ENCODE data around the gene NAV2. TPM values are rescaled to one million over a fixed set of nuclear protein-coding genes. Genes with fewer than 3 reads are reported as not detected.
A peak's percentile ranks its signal among the peaks of the same experiment; 100 is the strongest.

The NAV2 gene
- polyA plus RNA-seq, 3 donors, result not detected

GRCh38 chr11:19715373-19715772 lies 2.7 kb downstream of the NAV2 start:
- peaks cover 0 to 25% of the 10 kb centered on the region in 2 donors for H3K9me3 ChIP-seq (replicated peaks in 1 of 2; ENCODE audit: control insufficient read depth in 1 of 2, insufficient read depth in 1 of 2, low read length in 2 of 2)
- intact Hi-C loops (cut with micrococcal nuclease), result no loop called here
- Mint-ChIP-seq H3K9me3 (peaks cover 0 to 22% (median 11%) of the 10 kb centered on the region in 7 donors), H3K27ac (no peak overlapping the region), H3K27me3 (ENCODE audit: low read depth in 3 of 3) (peaks cover 34 to 58% (median 43%) of the 10 kb centered on the region in 3 donors), H3K36me3 (peaks cover 6 to 7% of the 10 kb centered on the region in 2 donors), H3K4me3 (peak overlapping the region in 1 of 2 donors; percentile 92), H3K4me1 (peaks cover 31% of the 10 kb centered on the region)
- H3K36me3 ChIP-seq (replicated peaks in 1 of 2; ENCODE audit: control insufficient read depth in 1 of 2, insufficient read depth in 2 of 2, low read length in 2 of 2), result no peaks in the 10 kb centered on the region
- H3K79me2 ChIP-seq (ENCODE audit: insufficient read depth, low read length), result no peaks in the 10 kb centered on the region
- peaks cover 31 to 41% of the 10 kb centered on the region in 2 donors for H3K27me3 ChIP-seq (ENCODE audit: control insufficient read depth in 2 of 2, insufficient read depth in 2 of 2, low read length in 2 of 2)
- 38% methylated on average over 2 of the region's 6 CpGs for WGBS (ENCODE audit: insufficient coverage)
- H4K20me1 ChIP-seq (ENCODE audit: insufficient read depth, low read length), result no peaks in the 10 kb centered on the region
- no peak overlapping the region for H2AFZ ChIP-seq (ENCODE audit: insufficient read depth, low read depth, low read length, poor library complexity, severe bottlenecking)
- TF ChIP-seq CTCF (IDR thresholded peaks at IDR 0.05), result no peak
- H3K27ac ChIP-seq (ENCODE audit: low read depth in 1 of 2, low read length in 2 of 2), result no peak overlapping the region
- H3K4me2 ChIP-seq (replicated peaks; ENCODE audit: extremely low read depth, low read length, poor library complexity, severe bottlenecking), result no peak overlapping the region
- peaks cover 26 to 33% of the 10 kb centered on the region in 2 donors for H3K4me1 ChIP-seq (ENCODE audit: control insufficient read depth in 1 of 2, insufficient read depth in 2 of 2, low read length in 2 of 2)
- H3K9ac ChIP-seq (ENCODE audit: insufficient read depth, low read length, poor library complexity, severe bottlenecking), result no peak overlapping the region
- DNase-seq, result peak in 1 of 3 donors; percentile 68
- H3K4me3 ChIP-seq (replicated peaks in 1 of 3; ENCODE audit: low read depth in 2 of 3, low read length in 3 of 3), result no peak overlapping the region

GRCh38 chr11:19718051-19718450 lies 5.4 kb downstream of the NAV2 start:
- Histone ChIP-seq H3K9me3 (replicated peaks in 1 of 2; ENCODE audit: control insufficient read depth in 1 of 2, insufficient read depth in 1 of 2, low read length in 2 of 2) (peaks cover 0 to 25% of the 10 kb centered on the region in 2 donors), H3K4me1 (ENCODE audit: control insufficient read depth in 1 of 2, insufficient read depth in 2 of 2, low read length in 2 of 2) (peaks cover 18% of the 10 kb centered on the region in 2 donors), H3K9ac (ENCODE audit: insufficient read depth, low read length, poor library complexity, severe bottlenecking) (no peak overlapping the region), H3K79me2 (ENCODE audit: insufficient read depth, low read length) (no peaks in the 10 kb centered on the region), H3K36me3 (replicated peaks in 1 of 2; ENCODE audit: control insufficient read depth in 1 of 2, insufficient read depth in 2 of 2, low read length in 2 of 2) (no peaks in the 10 kb centered on the region), H3K27ac (ENCODE audit: low read depth in 1 of 2, low read length in 2 of 2) (no peak overlapping the region), H3K27me3 (ENCODE audit: control insufficient read depth in 2 of 2, insufficient read depth in 2 of 2, low read length in 2 of 2) (peaks cover 31 to 36% of the 10 kb centered on the region in 2 donors), H2AFZ (ENCODE audit: insufficient read depth, low read depth, low read length, poor library complexity, severe bottlenecking) (no peak overlapping the region), H4K20me1 (ENCODE audit: insufficient read depth, low read length) (no peaks in the 10 kb centered on the region), H3K4me2 (replicated peaks; ENCODE audit: extremely low read depth, low read length, poor library complexity, severe bottlenecking) (no peak overlapping the region), H3K4me3 (replicated peaks in 1 of 3; ENCODE audit: low read depth in 2 of 3, low read length in 3 of 3) (no peak overlapping the region)
- H3K36me3 Mint-ChIP-seq, result peaks cover 6 to 7% of the 10 kb centered on the region in 2 donors
- peaks cover 34 to 54% (median 43%) of the 10 kb centered on the region in 3 donors for H3K27me3 Mint-ChIP-seq (ENCODE audit: low read depth in 3 of 3)
- intact Hi-C loops (cut with micrococcal nuclease), result no loop called here
- H3K4me3 Mint-ChIP-seq, result no peak overlapping the region
- no peak overlapping the region for H3K27ac Mint-ChIP-seq
- no peak for DNase-seq
- peaks cover 22% of the 10 kb centered on the region for H3K4me1 Mint-ChIP-seq
- WGBS (ENCODE audit: insufficient coverage), result 100% methylated on average over 1 of the region's 1 CpG
- H3K9me3 Mint-ChIP-seq, result peaks cover 0 to 21% (median 11%) of the 10 kb centered on the region in 7 donors
- no peak for TF ChIP-seq CTCF (IDR thresholded peaks at IDR 0.05)

All from CD14-positive monocyte (primary cell).